Retinal pigment epithelial cell (primary cell): ENCODE results near the gene VMO1.

Experiments
- DNase-seq: peaks from one replicate; pipeline ENCODE4 v3.0.0-alpha.2; 2010; ENCODE audit warnings: low read depth
- H3K4me3 ChIP-seq: 2 replicates; pipeline ENCODE4 v1.5.1; 2011; ENCODE audit warnings: mild to moderate bottlenecking, low read length, control low read depth, moderate library complexity
- CTCF ChIP-seq: conservative IDR thresholded peaks from 2 replicates; pipeline ENCODE4 v1.5.1; 2011; ENCODE audit warnings: low read depth, low read length, control low read depth, inconsistent platforms

Gene VMO1

GRCh38 chr17:4738136-4739121 lies 47.7 kb downstream of the VMO1 start:
- no peak for TF ChIP-seq CTCF
- no peak for DNase-seq
- peak overlapping the region; percentile 50 for H3K4me3 ChIP-seq

- TF ChIP-seq CTCF = no peak
- no peak for DNase-seq
Observed at GRCh38 chr17:4735876-4736651, 50.1 kb downstream of the VMO1 start.

More at GRCh38 chr17:4735876-4736651, 50.1 kb downstream of the VMO1 start:
- no peak overlapping the region for H3K4me3 ChIP-seq
